PC-3 (cell line): ENCODE data around the gene POLQ. TPM values are rescaled to one million over a fixed set of nuclear protein-coding genes. Genes with fewer than 3 reads are reported as not detected.

Experiments
- ATAC-seq: fragments of 200-7000 bp; cut with Tn5 transposase; 2 replicates; pipeline ENCODE4 v1.9.1; 2020; ENCODE audit warnings: mild to moderate bottlenecking, moderate library complexity
- BruUV-seq: library from RNA; stranded (reverse); fragments of 400-500 nt; replicated peaks from 2 replicates; lab custom pipeline; 2021; lab: Mats Ljungman, UMichigan
- CTCF ChIA-PET: fragments of 300-600 bp; sonication (Branson Sonifier 250); formaldehyde crosslinking; loops from one replicate; lab custom pipeline; 2022; ENCODE audit warnings: antibody characterized with exemption; lab: Charles Lee
- POLR2A ChIA-PET: fragments of 300-600 bp; sonication (Branson Sonifier 250); formaldehyde crosslinking; loops from one replicate; lab custom pipeline; 2022; ENCODE audit warnings: antibody characterized with exemption; ENCODE audit not compliant: unreplicated experiment; lab: Charles Lee
- DNase-seq: peaks from one replicate; pipeline ENCODE4 v3.0.0-alpha.2; 2015
- H2AFZ ChIP-seq: fragments of 300-600 bp; sonication (generic); 2 replicates; pipeline ENCODE4 v1.6.0; 2016; ENCODE audit warnings: antibody characterized with exemption, low read length
- H3F3A ChIP-seq: fragments of 300-600 bp; sonication (generic); one replicate; pipeline ENCODE4 v1.6.0; 2017; ENCODE audit warnings: antibody characterized with exemption, low read length, control low read depth, mild to moderate bottlenecking; ENCODE audit not compliant: unreplicated experiment
- H3K27ac ChIP-seq: fragments of 300-600 bp; sonication (generic); 2 replicates; pipeline ENCODE4 v1.5.1; 2016; ENCODE audit warnings: mild to moderate bottlenecking, low read length
- H3K27me3 ChIP-seq: fragments of 300-600 bp; sonication (generic); 2 replicates; pipeline ENCODE4 v1.6.1; 2016; ENCODE audit warnings: low read length, mixed read lengths
- H3K36me3 ChIP-seq: fragments of 300-600 bp; sonication (generic); 2 replicates; pipeline ENCODE4 v1.6.1; 2016; ENCODE audit warnings: low read depth, mixed run types, low read length, mixed read lengths
- H3K4me1 ChIP-seq: fragments of 300-600 bp; sonication (generic); 2 replicates; pipeline ENCODE4 v1.5.1; 2016; ENCODE audit warnings: low read length; ENCODE audit not compliant: insufficient read depth
- H3K4me2 ChIP-seq: fragments of 300-600 bp; sonication (generic); 2 replicates; pipeline ENCODE4 v1.6.0; 2016; ENCODE audit warnings: low read length
- H3K4me3 ChIP-seq: fragments of 300-600 bp; sonication (generic); 2 replicates; pipeline ENCODE4 v1.5.1; 2016; ENCODE audit warnings: mild to moderate bottlenecking, low read length, mixed read lengths
- H3K79me2 ChIP-seq: fragments of 300-600 bp; sonication (generic); 2 replicates; pipeline ENCODE4 v1.6.1; 2017; ENCODE audit warnings: low read length, mixed read lengths
- H3K9ac ChIP-seq: fragments of 300-600 bp; sonication (generic); 2 replicates; pipeline ENCODE4 v1.6.0; 2016; ENCODE audit warnings: mild to moderate bottlenecking, low read length
- H3K9me2 ChIP-seq: fragments of 300-600 bp; sonication (generic); replicated peaks from 2 replicates; pipeline ENCODE4 v1.6.1; 2016; ENCODE audit warnings: mixed run types, low read length, mixed read lengths
- H3K9me3 ChIP-seq: fragments of 300-600 bp; sonication (generic); 2 replicates; pipeline ENCODE4 v1.6.1; 2016; ENCODE audit warnings: low read length, mixed read lengths
- H4K20me1 ChIP-seq: fragments of 300-600 bp; sonication (generic); 2 replicates; pipeline ENCODE4 v1.6.1; 2016; ENCODE audit warnings: low read length, mixed read lengths
- CTCF ChIP-seq: fragments of 300-600 bp; sonication (generic); conservative IDR thresholded peaks from 2 replicates; pipeline ENCODE4 v1.5.1; 2017; ENCODE audit warnings: antibody characterized with exemption, low read depth, mild to moderate bottlenecking, low read length
- EZH2 ChIP-seq: fragments of 300-600 bp; sonication (generic); IDR thresholded peaks from one replicate; pipeline ENCODE4 v1.6.1; 2017; ENCODE audit warnings: antibody characterized with exemption, mild to moderate bottlenecking, low read length; ENCODE audit not compliant: unreplicated experiment
- EZH2phosphoT487 ChIP-seq: fragments of 300-600 bp; sonication (generic); IDR thresholded peaks from 2 replicates; pipeline ENCODE4 v1.6.1; 2018; ENCODE audit warnings: mild to moderate bottlenecking, antibody characterized with exemption, low read length, borderline replicate concordance
- intact Hi-C: fragments of 100-400 bp; cut with micrococcal nuclease; formaldehyde crosslinking; loops from 2 replicates; pipeline ENCODE4 v1.9.0; 2023
- total RNA-seq: library from RNA; depleted of rRNA; stranded (reverse); fragments of >200 nt; gene quantifications from 2 replicates; pipeline ENCODE4 v1.2.3, GENCODE V29; 2014

POLQ gene
- total RNA-seq, 1 experiment from 2014 or later = 22.2 TPM

- Histone ChIP-seq H3K36me3 (peaks cover 25% of the 10 kb centered on the region), H3K27me3 (no peaks in the 10 kb centered on the region), H3K4me2 (no peak overlapping the region), H3K4me3 (no peak overlapping the region), H3K9ac (no peak overlapping the region), H3K9me3 (no peaks in the 10 kb centered on the region), H3K79me2 (no peaks in the 10 kb centered on the region), H3F3A (no peaks in the 10 kb centered on the region), H4K20me1 (no peaks in the 10 kb centered on the region), H3K27ac (peak overlapping the region; percentile 61), H3K9me2 (no peaks in the 10 kb centered on the region), H2AFZ (no peak overlapping the region), H3K4me1 (peaks cover 12% of the 10 kb centered on the region)
- POLR2A ChIA-PET = no interaction called here
- CTCF ChIA-PET = no interaction called here
- BruUV-seq = no TSS peak
- no peak for ATAC-seq
- no peak for DNase-seq
- TF ChIP-seq EZH2 (no peak), CTCF (no peak), EZH2phosphoT487 (no peak)
- intact Hi-C loops = loop anchor here (2.0 to 5.0 kb wide), 2 partner anchors 20 to 186 kb away; no protein-coding TSS in a partner anchor
Observed at GRCh38 chr3:121483290-121483689, 62.5 kb downstream of the POLQ start.

GRCh38 chr3:121482660-121483059, 63.1 kb downstream of the POLQ start:
- TF ChIP-seq EZH2phosphoT487 (no peak), EZH2 (no peak), CTCF (no peak)
- Histone ChIP-seq H3K9me3 (no peaks in the 10 kb centered on the region), H3K9ac (no peak overlapping the region)

GRCh38 chr3:121481106-121481880, 64.5 kb downstream of the POLQ start:
- Histone ChIP-seq H3K27me3 (no peaks in the 10 kb centered on the region), H3K27ac (no peak overlapping the region), H3K9me2 (no peaks in the 10 kb centered on the region), H3K36me3 (peaks cover 32% of the 10 kb centered on the region; the same call in 1 of the 2 replicates), H3K4me3 (no peak overlapping the region), H3K9me3 (no peaks in the 10 kb centered on the region), H3K9ac (no peak overlapping the region), H2AFZ (no peak overlapping the region), H4K20me1 (no peaks in the 10 kb centered on the region), H3K4me2 (no peak overlapping the region), H3K4me1 (peaks cover 12% of the 10 kb centered on the region), H3K79me2 (no peaks in the 10 kb centered on the region), H3F3A (no peaks in the 10 kb centered on the region)
- DNase-seq (peak; percentile 31), ATAC-seq (no peak)
- no peak for TF ChIP-seq CTCF
- TF ChIP-seq EZH2phosphoT487 = no peak
- TF ChIP-seq EZH2 = no peak
- no TSS peak for BruUV-seq
- ChIA-PET POLR2A (no interaction called here), CTCF (no interaction called here)
- intact Hi-C loops = loop anchor here (5.0 kb wide), 1 partner anchor 184 kb away; no protein-coding TSS in a partner anchor

More at GRCh38 chr3:121482660-121483059, 63.1 kb downstream of the POLQ start:
- CTCF ChIA-PET = no interaction called here
- peaks cover 25% of the 10 kb centered on the region; the same call in 1 of the 2 replicates for H3K36me3 ChIP-seq
- H3K4me1 ChIP-seq = peaks cover 12% of the 10 kb centered on the region
- POLR2A ChIA-PET = no interaction called here
- no peaks in the 10 kb centered on the region for H3K27me3 ChIP-seq
- no peaks in the 10 kb centered on the region for H3K9me2 ChIP-seq
- DNase-seq (peak; percentile 82), ATAC-seq (peak; percentile 91)
- no peak overlapping the region for H2AFZ ChIP-seq
- H3K79me2 ChIP-seq = no peaks in the 10 kb centered on the region
- H3K4me3 ChIP-seq = no peak overlapping the region
- BruUV-seq = no TSS peak
- peak overlapping the region; percentile 61 for H3K27ac ChIP-seq
- no peaks in the 10 kb centered on the region for H3F3A ChIP-seq
- H4K20me1 ChIP-seq = no peaks in the 10 kb centered on the region
- intact Hi-C loops = loop anchor here (2.0 to 5.0 kb wide), 2 partner anchors 20 to 185 kb away; no protein-coding TSS in a partner anchor
- H3K4me2 ChIP-seq = 0 out of 2 replicates have a peak overlapping the region, but pooled peaks have one; percentile 4
